IPS-NIHi7 (cell line): ENCODE measurements around the gene KRTAP19-1.

Source experiments
- DNase-seq: peaks from one replicate; pipeline ENCODE4 v3.0.0; 2012; ENCODE audit warnings: mixed read lengths; ENCODE audit errors: extremely low spot score

Gene KRTAP19-1

DNA sequence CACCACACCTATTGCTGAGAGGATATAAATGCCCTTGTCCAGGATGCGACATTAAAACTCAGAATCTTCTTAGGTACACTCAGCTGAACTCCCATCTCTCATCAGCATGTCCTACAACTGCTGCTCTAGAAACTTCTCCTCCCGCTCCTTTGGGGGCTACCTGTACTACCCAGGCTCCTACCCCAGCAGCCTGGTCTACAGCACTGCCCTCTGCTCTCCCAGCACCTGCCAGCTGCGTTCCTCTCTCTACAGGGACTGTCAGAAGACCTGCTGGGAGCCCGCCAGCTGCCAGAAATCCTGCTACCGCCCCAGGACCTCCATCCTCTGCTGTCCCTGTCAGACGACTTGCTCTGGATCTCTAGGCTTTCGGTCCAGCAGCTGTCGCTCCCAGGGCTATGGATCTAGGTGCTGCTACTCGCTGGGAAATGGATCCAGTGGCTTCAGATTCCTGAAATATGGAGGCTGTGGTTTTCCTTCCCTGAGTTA is 50.0 kb downstream of the KRTAP19-1 start, which contains the start of gene KRTAP13-4:
Gene KRTAP13-4 (plus strand): TSS at position 51 of the 486 bp plus-strand sequence. CDS start 56 bp downstream, at position 107.
- no peak for DNase-seq
